Endothelial cell of umbilical vein (primary cell): ENCODE results near the gene ENPEP. TPM values are rescaled to one million over a fixed set of nuclear protein-coding genes. Genes with fewer than 3 reads are reported as not detected.

Source experiments
- BruUV-seq: library from RNA; stranded (reverse); fragments of 400-500 nt; replicated peaks from 2 replicates; lab custom pipeline; 2021; lab: Mats Ljungman, UMichigan
- CTCF ChIA-PET: fragments of 300-600, 350-600 bp; sonication (Branson Sonifier 250); formaldehyde crosslinking; loops from one replicate; lab custom pipeline; 2021; ENCODE audit warnings: antibody characterized with exemption, inconsistent platforms; lab: Charles Lee
- POLR2A ChIA-PET: fragments of 300-600, 350-600 bp; sonication (Branson Sonifier 250); formaldehyde crosslinking; loops from one replicate; lab custom pipeline; 2021; ENCODE audit warnings: antibody characterized with exemption, inconsistent platforms; lab: Charles Lee
- DNase-seq: peaks from one replicate; pipeline ENCODE4 v3.0.0-alpha.2; 2011; ENCODE audit warnings: low read depth, low spot score
- FAIRE-seq: peaks from 2 replicates; lab custom pipeline; 2011; peaks lifted over from hg19 to GRCh38; lab: Jason Lieb, UNC
- H2AFZ ChIP-seq: 2 replicates; pipeline ENCODE4 v1.6.0; 2012; ENCODE audit warnings: low read depth, low read length, control low read depth, inconsistent platforms
- H3K27ac ChIP-seq: 2 replicates; pipeline ENCODE4 v1.5.1; 2011; ENCODE audit warnings: low read depth, mild to moderate bottlenecking, control low read depth, low read length, moderate library complexity; ENCODE audit not compliant: insufficient read depth
- H3K27me3 ChIP-seq, 2 experiments: 2 replicates each; pipeline versions ENCODE4 v1.6.0 to v1.6.1; 2011; ENCODE audit warnings: low read length in 2 of 2, mixed read lengths in 1 of 2; ENCODE audit not compliant: control insufficient read depth in 2 of 2, insufficient read depth in 2 of 2
- H3K36me3 ChIP-seq, 2 experiments: 2 replicates in 1 of 2; 3 replicates in 1 of 2; pipeline ENCODE4 v1.5.1; 2011; ENCODE audit warnings: low read length in 2 of 2, mild to moderate bottlenecking in 1 of 2, moderate library complexity in 1 of 2; ENCODE audit not compliant: control insufficient read depth in 2 of 2, insufficient read depth in 2 of 2; ENCODE audit errors: extremely low read depth in 1 of 2
- H3K4me1 ChIP-seq: 3 replicates; pipeline ENCODE4 v1.5.1; 2011; ENCODE audit warnings: mild to moderate bottlenecking, low read length; ENCODE audit not compliant: control insufficient read depth, insufficient read depth; ENCODE audit errors: extremely low read depth
- H3K4me2 ChIP-seq: 2 replicates; pipeline ENCODE4 v1.6.1; 2011; ENCODE audit warnings: low read length, control low read depth, mixed read lengths; ENCODE audit not compliant: insufficient read depth
- H3K4me3 ChIP-seq, 3 experiments: fragments of 200-600 bp in 1 of 3; sonication (generic), shearing (Covaris generic) in 1 of 3; replicated peaks in 1 of 3; 2 replicates each; pipeline ENCODE4 v1.5.1; 2011 to 2016; ENCODE audit warnings: control low read depth in 3 of 3, low read length in 3 of 3, mild to moderate bottlenecking in 2 of 3, inconsistent platforms in 1 of 3, low read depth in 1 of 3, moderate library complexity in 1 of 3; ENCODE audit not compliant: insufficient read depth in 1 of 3
- H3K79me2 ChIP-seq: 2 replicates; pipeline ENCODE4 v1.6.0; 2012; ENCODE audit warnings: low read length, inconsistent platforms; ENCODE audit not compliant: control insufficient read depth, insufficient read depth
- H3K9ac ChIP-seq: replicated peaks from 2 replicates; pipeline ENCODE3; 2011; ENCODE audit warnings: low read length, control low read depth; ENCODE audit not compliant: insufficient read depth; ENCODE audit errors: extremely low read depth
- H3K9me1 ChIP-seq: replicated peaks from 3 replicates; pipeline ENCODE4 v1.6.0; 2011; ENCODE audit warnings: mild to moderate bottlenecking, low read length; ENCODE audit not compliant: control insufficient read depth, insufficient read depth; ENCODE audit errors: extremely low read depth
- H3K9me3 ChIP-seq: replicated peaks from 2 replicates; pipeline ENCODE4 v1.5.1; 2012; ENCODE audit warnings: low read length, inconsistent platforms; ENCODE audit not compliant: control insufficient read depth, insufficient read depth
- H4K20me1 ChIP-seq: replicated peaks from 2 replicates; pipeline ENCODE3; 2011; ENCODE audit warnings: mild to moderate bottlenecking, low read length; ENCODE audit not compliant: control insufficient read depth, insufficient read depth; ENCODE audit errors: extremely low read depth
- EZH2 ChIP-seq: IDR thresholded peaks from 2 replicates; pipeline ENCODE4 v1.6.1; 2012; ENCODE audit warnings: borderline replicate concordance, low read depth, mild to moderate bottlenecking, moderate library complexity, low read length, inconsistent platforms; ENCODE audit not compliant: severe bottlenecking
- FOS ChIP-seq: IDR thresholded peaks from 2 replicates; pipeline ENCODE4 v1.6.1; 2011; ENCODE audit warnings: mild to moderate bottlenecking, low read length, moderate library complexity, borderline replicate concordance; ENCODE audit not compliant: insufficient read depth
- GATA2 ChIP-seq: IDR thresholded peaks from 2 replicates; pipeline ENCODE4 v1.7.0; 2011; ENCODE audit warnings: low read depth, mild to moderate bottlenecking, moderate library complexity, mixed read lengths, low read length; ENCODE audit not compliant: insufficient read length, insufficient read depth
- JUN ChIP-seq: IDR thresholded peaks from 2 replicates; pipeline ENCODE4 v1.6.1; 2011; ENCODE audit warnings: borderline replicate concordance, low read depth; ENCODE audit not compliant: insufficient read length, insufficient read depth
- MYC ChIP-seq: IDR thresholded peaks from one replicate; pipeline ENCODE4 v1.6.1; 2011; ENCODE audit warnings: mild to moderate bottlenecking, low read depth, low read length
- POLR2A ChIP-seq: IDR thresholded peaks from 2 replicates; pipeline ENCODE4 v1.6.1; 2012; ENCODE audit warnings: low read depth, mild to moderate bottlenecking, control low read depth, low read length
- POLR2AphosphoS5 ChIP-seq: IDR thresholded peaks from 2 replicates; pipeline ENCODE4 v1.6.1; 2012; ENCODE audit warnings: low read depth, mild to moderate bottlenecking, control low read depth, low read length, moderate library complexity; ENCODE audit not compliant: insufficient read depth
- dilution Hi-C: fragments of 300-500 bp; cut with MboI; formaldehyde crosslinking; loops from one replicate; pipeline ENCODE4 v1.15.0; 2019; ENCODE audit warnings: low sequenced_read_pairs; ENCODE audit not compliant: extremely low pct_ligation_motif_present
- intact Hi-C: fragments of 100-400 bp; cut with micrococcal nuclease; formaldehyde crosslinking; loops from one replicate; pipeline ENCODE4 v1.10.0; 2022
- polyA plus RNA-seq, 4 experiments: library from polyadenylated mRNA; depleted of rRNA in 3 of 4; stranded (reverse) in 3 of 4; unstranded in 1 of 4; fragments of >200 nt; gene quantifications; 2 replicates each; pipeline versions ENCODE4 v1.2.1 to v1.2.3, GENCODE V29; 2011 to 2012; ENCODE audit warnings: missing spikeins in 1 of 4
- total RNA-seq: library from RNA; stranded (reverse); gene quantifications from 2 replicates; pipeline ENCODE4 v1.2.3, GENCODE V29; 2021
- TF ChIP-seq, protein P1 (sequence below), 2 donors: IDR thresholded peaks; 1 replicate in 1 of 2; 2 replicates in 1 of 2; pipeline ENCODE4 v1.5.1; 2011; ENCODE audit warnings: low read length in 2 of 2, mild to moderate bottlenecking in 2 of 2, moderate library complexity in 2 of 2, control low read depth in 1 of 2, inconsistent platforms in 1 of 2, low read depth in 1 of 2; ENCODE audit not compliant: insufficient read depth in 1 of 2; ENCODE audit errors: extremely low read depth in 1 of 2
- TF ChIP-seq, protein P2 (sequence below): IDR thresholded peaks from 2 replicates; pipeline ENCODE4 v1.6.1; 2011; ENCODE audit not compliant: insufficient read depth, insufficient read length

Gene ENPEP
- total and polyA plus RNA-seq, 2 donors (not counting 3 experiments of a cell fraction or from before 2014, with no cell fraction given) = not detected

DNA sequence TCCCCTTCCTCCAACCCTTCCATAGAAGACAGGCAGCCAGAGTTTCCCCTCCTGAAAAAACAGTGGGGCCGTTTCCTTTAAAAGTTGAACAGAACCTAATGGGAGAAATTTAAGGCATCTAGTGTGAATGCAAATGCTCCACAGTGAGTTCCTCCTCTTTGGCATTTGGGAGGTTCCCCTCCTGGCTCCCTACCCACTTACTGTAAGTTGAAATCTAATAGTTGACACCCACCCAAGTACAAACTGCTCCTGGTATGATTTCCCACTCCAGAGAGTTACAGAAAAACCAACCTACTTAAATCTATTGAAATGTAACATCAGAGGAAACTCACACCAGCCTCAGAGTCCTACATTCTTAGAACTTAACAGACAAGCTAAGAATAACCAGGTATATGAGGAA, 17.6 kb downstream of the ENPEP start:
- H3K27me3 ChIP-seq = peaks cover 1 to 17% of the 10 kb centered on the region in 2 experiments
- no peak overlapping the region for H3K27ac ChIP-seq
- TF ChIP-seq POLR2AphosphoS5 (no peak), MYC (no peak)
- TF ChIP-seq, protein P1, sequence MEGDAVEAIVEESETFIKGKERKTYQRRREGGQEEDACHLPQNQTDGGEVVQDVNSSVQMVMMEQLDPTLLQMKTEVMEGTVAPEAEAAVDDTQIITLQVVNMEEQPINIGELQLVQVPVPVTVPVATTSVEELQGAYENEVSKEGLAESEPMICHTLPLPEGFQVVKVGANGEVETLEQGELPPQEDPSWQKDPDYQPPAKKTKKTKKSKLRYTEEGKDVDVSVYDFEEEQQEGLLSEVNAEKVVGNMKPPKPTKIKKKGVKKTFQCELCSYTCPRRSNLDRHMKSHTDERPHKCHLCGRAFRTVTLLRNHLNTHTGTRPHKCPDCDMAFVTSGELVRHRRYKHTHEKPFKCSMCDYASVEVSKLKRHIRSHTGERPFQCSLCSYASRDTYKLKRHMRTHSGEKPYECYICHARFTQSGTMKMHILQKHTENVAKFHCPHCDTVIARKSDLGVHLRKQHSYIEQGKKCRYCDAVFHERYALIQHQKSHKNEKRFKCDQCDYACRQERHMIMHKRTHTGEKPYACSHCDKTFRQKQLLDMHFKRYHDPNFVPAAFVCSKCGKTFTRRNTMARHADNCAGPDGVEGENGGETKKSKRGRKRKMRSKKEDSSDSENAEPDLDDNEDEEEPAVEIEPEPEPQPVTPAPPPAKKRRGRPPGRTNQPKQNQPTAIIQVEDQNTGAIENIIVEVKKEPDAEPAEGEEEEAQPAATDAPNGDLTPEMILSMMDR (IDR thresholded peaks at IDR 0.05; ENCODE audit: extremely low read depth in 1 of 2, insufficient read depth in 1 of 2, low read depth in 1 of 2, low read length in 2 of 2) = no peak
- CTCF ChIA-PET = no interaction called here
- H3K79me2 ChIP-seq = no peaks in the 10 kb centered on the region
- H4K20me1 ChIP-seq = no peaks in the 10 kb centered on the region
- H3K9me1 ChIP-seq = no peaks in the 10 kb centered on the region
- intact Hi-C loops = no loop called here
- no peaks in the 10 kb centered on the region for H3K36me3 ChIP-seq
- dilution Hi-C loops = no loop called here
- BruUV-seq = no TSS peak
- no peaks in the 10 kb centered on the region for H3K9me3 ChIP-seq
- POLR2A ChIA-PET = no interaction called here
- no peak overlapping the region for H2AFZ ChIP-seq
- DNase-seq (no peak), FAIRE-seq (no peak)
- H3K4me2 ChIP-seq = no peak overlapping the region
- no peak overlapping the region for H3K9ac ChIP-seq
- H3K4me3 ChIP-seq = no peak overlapping the region
- no peaks in the 10 kb centered on the region for H3K4me1 ChIP-seq

DNA sequence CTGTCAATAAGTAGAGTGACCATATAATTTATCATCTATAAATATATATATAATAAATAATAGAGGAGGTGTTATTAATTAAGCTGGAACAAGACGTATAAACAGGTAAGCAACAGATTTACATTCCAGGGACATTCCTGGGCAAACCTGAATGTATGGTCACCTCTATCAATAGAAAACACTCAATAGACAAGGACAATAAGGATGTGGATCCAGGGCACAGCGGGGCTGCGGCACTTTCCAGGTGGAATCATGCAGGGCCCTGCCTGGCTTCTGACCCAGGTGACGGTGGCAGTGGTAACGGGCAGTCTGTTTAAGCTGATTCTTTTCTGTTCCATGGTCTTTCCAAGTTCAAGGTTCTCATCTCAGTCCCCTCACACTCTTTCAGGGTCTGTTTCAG, 22.5 kb downstream of the ENPEP start:
- no peaks in the 10 kb centered on the region for H4K20me1 ChIP-seq
- H3K27me3 ChIP-seq = peaks cover 1 to 24% of the 10 kb centered on the region in 2 experiments
- intact Hi-C loops (no loop called here), dilution Hi-C loops (no loop called here)
- H3K9me1 ChIP-seq = no peaks in the 10 kb centered on the region
- no peaks in the 10 kb centered on the region for H3K36me3 ChIP-seq
- ChIA-PET POLR2A (no interaction called here), CTCF (interaction anchor here (0.7 to 1.0 kb wide), 2 partner anchors 10 kb away, joined by 3 read pairs; no protein-coding TSS in a partner anchor)
- BruUV-seq = no TSS peak
- DNase-seq (no peak), FAIRE-seq (no peak)
- H3K4me3 ChIP-seq = no peak overlapping the region
- H3K9ac ChIP-seq = no peak overlapping the region
- H3K79me2 ChIP-seq = no peaks in the 10 kb centered on the region
- no peak overlapping the region for H3K27ac ChIP-seq
- no peak for TF ChIP-seq GATA2
- TF ChIP-seq POLR2AphosphoS5 = no peak
- TF ChIP-seq POLR2A = no peak
- TF ChIP-seq MYC = no peak
- no peak for TF ChIP-seq EZH2
- TF ChIP-seq, protein P2, sequence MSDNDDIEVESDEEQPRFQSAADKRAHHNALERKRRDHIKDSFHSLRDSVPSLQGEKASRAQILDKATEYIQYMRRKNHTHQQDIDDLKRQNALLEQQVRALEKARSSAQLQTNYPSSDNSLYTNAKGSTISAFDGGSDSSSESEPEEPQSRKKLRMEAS = no peak
- no peak for TF ChIP-seq JUN
- no peak for TF ChIP-seq FOS
- TF ChIP-seq, protein P1 (IDR thresholded peaks at IDR 0.05; ENCODE audit: extremely low read depth in 1 of 2, insufficient read depth in 1 of 2, low read depth in 1 of 2, low read length in 2 of 2) = no peak
- no peak overlapping the region for H2AFZ ChIP-seq
- no peaks in the 10 kb centered on the region for H3K4me1 ChIP-seq
- H3K9me3 ChIP-seq = no peaks in the 10 kb centered on the region
- H3K4me2 ChIP-seq = no peak overlapping the region
